NCI-H524 treated with DMSO at 0.1 percent for 48 hours (cell line): ENCODE data around the gene DHRS4.

Experiments
- DNase-seq: peaks from one replicate; lab custom pipeline; 2025; lab: John Stamatoyannopoulos, UW

DHRS4 gene

GRCh38 chr14:23953464-23954278 lies at the start of gene DHRS4:
Gene DHRS4 (plus strand): TSS chr14:23953770. CDS start chr14:23953789, 19 bp downstream.
- DNase-seq = peak; percentile 77

DNA sequence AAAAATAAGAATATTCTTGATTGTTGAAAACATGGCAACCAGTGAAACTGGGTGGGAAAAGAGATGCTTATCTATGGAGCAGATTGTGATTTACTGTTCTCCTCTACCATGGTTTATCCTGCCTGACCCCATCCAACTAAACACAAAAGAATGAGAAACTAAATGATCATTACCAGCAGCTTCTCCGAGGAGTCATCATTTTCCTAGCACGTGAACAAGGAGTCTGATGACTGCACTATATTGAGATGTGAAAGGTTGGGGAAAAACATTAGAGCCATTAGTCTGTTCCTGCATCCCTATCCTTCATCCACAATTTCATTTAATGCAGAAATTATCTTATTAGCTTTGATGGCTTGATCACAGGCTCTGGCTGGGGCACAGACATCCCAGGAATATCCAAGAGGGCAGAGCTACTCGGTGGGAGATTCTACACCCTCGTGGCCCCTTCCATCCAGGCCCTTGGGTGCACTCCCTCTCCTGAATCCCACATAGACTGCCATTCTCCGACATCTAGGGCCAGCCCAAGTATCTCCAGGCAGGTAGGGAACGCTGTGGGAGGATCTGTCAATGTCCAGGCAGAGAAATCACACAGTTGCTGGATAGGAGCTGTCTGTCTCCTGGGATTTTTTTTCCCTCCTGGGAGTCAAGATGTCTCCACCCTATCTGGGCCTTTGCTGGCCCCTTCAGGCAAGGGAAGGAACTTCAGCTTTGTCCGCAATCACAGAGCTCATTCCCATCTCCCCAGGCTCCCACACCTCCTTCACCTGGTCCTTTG lies 43.3 kb upstream of the DHRS4 start:
- peak; percentile 24 for DNase-seq

GRCh38 chr14:23910876-23911210 lies 42.7 kb upstream of the DHRS4 start:
- DNase-seq = no peak

- DNase-seq = no peak
These were observed 38.0 kb upstream of the DHRS4 start for GRCh38 chr14:23915559-23915958.

GRCh38 chr14:23916004-23916403 lies 37.6 kb upstream of the DHRS4 start:
- DNase-seq = no peak

GRCh38 chr14:23916446-23916845 lies 37.1 kb upstream of the DHRS4 start:
- no peak for DNase-seq

GRCh38 chr14:23922545-23922944 lies 31.0 kb upstream of the DHRS4 start:
- no peak for DNase-seq

- DNase-seq = no peak
These were observed 28.0 kb upstream of the DHRS4 start for GRCh38 chr14:23925523-23926075.

DNA sequence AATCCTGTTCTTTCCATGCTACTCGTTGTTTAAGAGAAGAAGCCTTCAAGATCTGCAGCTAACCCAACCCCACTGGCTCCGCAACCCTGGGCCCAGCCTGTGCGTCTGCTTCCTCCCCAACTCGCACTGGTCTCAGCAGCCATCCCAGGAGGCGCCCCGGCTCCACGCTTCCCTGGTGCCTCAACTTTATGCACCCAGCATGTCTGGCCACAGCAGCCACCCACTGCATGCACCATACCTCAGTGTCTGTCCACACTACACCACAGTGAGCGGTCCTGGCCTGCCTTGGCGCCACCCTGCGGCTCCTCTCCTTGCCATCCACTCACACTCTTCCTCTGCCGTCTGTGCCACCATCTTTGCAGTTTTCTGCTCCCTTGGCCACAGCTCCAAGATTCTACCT lies 27.0 kb upstream of the DHRS4 start:
- DNase-seq = no peak

GRCh38 chr14:23929136-23929535 lies 24.4 kb upstream of the DHRS4 start:
- DNase-seq = no peak

- no peak for DNase-seq
These were observed 23.7 kb upstream of the DHRS4 start for GRCh38 chr14:23929822-23930294.

GRCh38 chr14:23930742-23931141 lies 22.8 kb upstream of the DHRS4 start:
- DNase-seq = no peak

DNA sequence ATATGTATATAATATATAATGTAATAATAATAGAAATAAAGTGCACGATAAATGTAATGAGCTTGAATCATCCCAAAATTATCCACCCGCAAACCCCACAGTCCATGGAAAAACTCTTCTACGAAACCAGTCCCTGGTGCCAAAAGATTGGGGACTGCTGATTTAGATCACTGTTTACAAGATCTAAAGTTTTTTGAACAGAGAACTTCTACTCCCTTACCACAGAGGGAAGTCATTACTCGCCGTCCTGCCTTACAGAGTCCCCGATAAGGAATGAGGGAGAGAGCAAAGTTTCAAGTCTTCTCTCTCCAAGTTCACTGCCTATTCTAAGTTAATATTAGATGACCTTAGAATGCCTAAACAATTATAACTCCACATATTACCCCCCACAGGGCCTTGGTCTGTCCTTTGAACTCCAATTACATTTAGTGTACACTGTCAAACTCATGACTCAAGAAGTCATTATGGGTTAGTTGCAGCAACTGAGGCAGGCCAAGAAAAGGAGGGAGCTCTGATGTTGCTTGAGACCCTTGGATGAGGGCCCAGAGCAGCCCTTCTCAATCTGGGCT lies 21.8 kb upstream of the DHRS4 start:
- no peak for DNase-seq

GRCh38 chr14:23932639-23933038 lies 20.9 kb upstream of the DHRS4 start:
- no peak for DNase-seq

DNA sequence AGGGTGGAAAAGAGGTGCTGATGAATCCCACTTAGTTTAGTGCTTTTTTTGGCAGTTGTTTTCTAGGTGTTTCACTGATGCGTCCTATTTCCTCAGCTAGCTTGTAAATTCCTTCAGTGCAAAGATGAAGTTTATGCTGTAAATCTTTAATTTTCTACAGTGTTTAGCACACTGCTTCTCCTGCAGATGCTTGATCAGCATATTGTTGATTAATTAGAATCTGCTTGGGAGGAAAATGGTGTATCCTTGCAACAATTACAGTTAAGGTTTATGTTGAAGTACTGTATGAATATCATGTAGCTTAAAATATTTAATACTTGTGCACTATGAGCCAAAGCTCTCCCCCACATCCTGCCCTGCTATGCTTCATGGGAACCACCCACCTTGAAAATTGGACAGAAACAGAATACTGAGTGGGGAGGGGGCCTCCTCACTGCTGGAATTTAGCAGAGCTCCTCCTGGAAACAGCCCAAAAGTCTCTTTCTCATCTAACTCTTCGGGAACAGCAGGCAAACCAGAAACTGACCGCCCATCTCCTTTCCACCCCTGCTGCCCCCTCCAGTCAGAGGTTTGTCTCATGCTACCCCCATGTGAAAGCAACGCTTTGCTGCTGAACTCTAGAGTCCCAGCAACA lies 20.3 kb upstream of the DHRS4 start:
- no peak for DNase-seq

GRCh38 chr14:23933742-23934128 lies 19.8 kb upstream of the DHRS4 start:
- no peak for DNase-seq

DNA sequence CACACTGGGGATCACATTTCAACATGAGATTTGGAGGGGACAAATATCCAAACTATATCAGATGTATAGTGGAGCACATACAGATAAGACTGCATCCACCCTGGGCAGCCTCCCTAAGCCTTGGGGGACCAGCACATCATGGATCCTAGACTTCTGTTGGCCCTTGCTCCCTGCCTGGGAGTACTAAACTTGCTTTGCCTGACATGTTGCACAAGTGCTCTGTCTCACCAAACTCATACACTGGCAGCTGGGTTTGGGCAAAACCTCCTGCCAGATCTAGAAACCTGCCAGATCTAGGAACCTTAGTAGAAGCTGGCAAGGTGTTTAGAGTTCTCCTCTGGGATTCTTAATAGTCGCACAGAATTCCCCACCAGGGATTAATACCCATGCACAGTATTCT lies 18.4 kb upstream of the DHRS4 start:
- DNase-seq = no peak

- no peak for DNase-seq
These were observed 17.3 kb upstream of the DHRS4 start for GRCh38 chr14:23936084-23936829.

DNA sequence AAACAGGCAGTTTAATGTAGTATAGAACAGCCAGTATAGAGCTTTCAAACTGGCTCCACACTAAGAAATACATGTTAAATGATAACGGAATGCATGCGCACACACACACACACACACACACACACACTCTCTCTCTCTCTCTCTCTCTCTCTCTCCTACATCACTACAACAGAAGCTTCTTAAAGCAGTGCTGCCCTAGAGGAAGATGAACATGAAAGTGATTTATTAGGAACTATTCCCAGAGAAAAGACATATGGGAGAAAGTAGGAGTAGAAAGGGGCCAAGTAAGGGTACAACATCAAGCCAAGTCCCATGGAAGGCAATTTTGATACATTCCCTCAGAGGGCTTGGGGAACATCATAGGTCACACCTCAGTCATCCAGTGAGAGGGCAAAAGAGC lies 16.4 kb upstream of the DHRS4 start:
- DNase-seq = no peak

- DNase-seq = no peak
These were observed 14.7 kb upstream of the DHRS4 start for GRCh38 chr14:23938823-23939222.

GRCh38 chr14:23939607-23940326 lies 13.8 kb upstream of the DHRS4 start:
- DNase-seq = no peak
